GM18502 (cell line): Measurements from ENCODE around the gene SLC7A6.

ENCODE experiments used
- ATAC-seq: cut with Tn5 transposase; IDR thresholded peaks from one replicate; pipeline ENCODE4 v1.9.1; 2021; ENCODE audit warnings: mild to moderate bottlenecking; ENCODE audit not compliant: unreplicated experiment, poor library complexity

SLC7A6 gene

GRCh38 chr16:68297908-68298307 lies 33.6 kb downstream of the SLC7A6 start:
- no peak for ATAC-seq

GRCh38 chr16:68298312-68298711 lies 34.0 kb downstream of the SLC7A6 start:
- ATAC-seq: no peak

- ATAC-seq: no peak
These were observed 34.7 kb downstream of the SLC7A6 start for GRCh38 chr16:68298907-68299561.

GRCh38 chr16:68299571-68300453 lies 35.5 kb downstream of the SLC7A6 start:
- ATAC-seq: no peak

- ATAC-seq: no peak
These were observed 36.6 kb downstream of the SLC7A6 start for GRCh38 chr16:68300734-68301459.

- ATAC-seq: no peak
These were observed 42.3 kb downstream of the SLC7A6 start for GRCh38 chr16:68306633-68307032.

GRCh38 chr16:68309799-68310198 lies 45.5 kb downstream of the SLC7A6 start:
- no peak for ATAC-seq

GRCh38 chr16:68310437-68310773 lies 46.1 kb downstream of the SLC7A6 start:
- peak; percentile 31 for ATAC-seq

- peak; percentile 97 for ATAC-seq
These were observed 46.6 kb downstream of the SLC7A6 start, which contains the start of the genes PRMT7 and SLC7A6OS for GRCh38 chr16:68310774-68311511. PRMT7 (plus strand) TSS chr16:68311019; CDS start chr16:68315980, 4,961 bp downstream. SLC7A6OS (minus strand) TSS chr16:68310946; CDS start chr16:68310926, 20 bp downstream.

GRCh38 chr16:68313116-68313515 lies 48.8 kb downstream of the SLC7A6 start:
- ATAC-seq: no peak

- ATAC-seq: no peak
These were observed 55.0 kb downstream of the SLC7A6 start for GRCh38 chr16:68319185-68319908.

GRCh38 chr16:68324336-68324735 lies 60.0 kb downstream of the SLC7A6 start:
- ATAC-seq: no peak

- no peak for ATAC-seq
These were observed 60.5 kb downstream of the SLC7A6 start for GRCh38 chr16:68324780-68325357.

- peak; percentile 65 for ATAC-seq
These were observed 64.0 kb downstream of the SLC7A6 start for GRCh38 chr16:68328151-68328859.

GRCh38 chr16:68328860-68329390 lies 64.6 kb downstream of the SLC7A6 start:
- no peak for ATAC-seq

- ATAC-seq: no peak
These were observed 67.6 kb downstream of the SLC7A6 start for GRCh38 chr16:68331879-68332410.

- no peak for ATAC-seq
These were observed 68.2 kb downstream of the SLC7A6 start for GRCh38 chr16:68332411-68333121.
